Fibroblast of the aortic adventitia (primary cell): ENCODE measurements around the gene SLC27A3. TPM values are rescaled to one million over a fixed set of nuclear protein-coding genes. Genes with fewer than 3 reads are reported as not detected.

Experiments
- DNase-seq: peaks from one replicate; pipeline ENCODE4 v3.0.0-alpha.2; 2010; ENCODE audit warnings: low read depth
- H3K4me3 ChIP-seq: 2 replicates; pipeline ENCODE4 v1.5.1; 2011; ENCODE audit warnings: low read depth, mild to moderate bottlenecking, control low read depth, low read length, moderate library complexity
- total RNA-seq: library from RNA; depleted of rRNA; stranded (reverse); fragments of >200 nt; gene quantifications from 2 replicates; pipeline ENCODE4 v1.2.3, GENCODE V29; 2012; ENCODE audit warnings: low replicate concordance
- TF ChIP-seq, protein P1 (sequence below): IDR thresholded peaks from 2 replicates; pipeline ENCODE4 v1.5.1; 2011; ENCODE audit warnings: mild to moderate bottlenecking, low read length, control low read depth, inconsistent platforms; ENCODE audit not compliant: insufficient read depth

The SLC27A3 gene
- total RNA-seq, 1 donor, result 11.5 TPM

GRCh38 chr1:153795934-153796785 is 21.0 kb downstream of the SLC27A3 start:
- no peak for DNase-seq
- no peak overlapping the region for H3K4me3 ChIP-seq
- TF ChIP-seq, protein P1, sequence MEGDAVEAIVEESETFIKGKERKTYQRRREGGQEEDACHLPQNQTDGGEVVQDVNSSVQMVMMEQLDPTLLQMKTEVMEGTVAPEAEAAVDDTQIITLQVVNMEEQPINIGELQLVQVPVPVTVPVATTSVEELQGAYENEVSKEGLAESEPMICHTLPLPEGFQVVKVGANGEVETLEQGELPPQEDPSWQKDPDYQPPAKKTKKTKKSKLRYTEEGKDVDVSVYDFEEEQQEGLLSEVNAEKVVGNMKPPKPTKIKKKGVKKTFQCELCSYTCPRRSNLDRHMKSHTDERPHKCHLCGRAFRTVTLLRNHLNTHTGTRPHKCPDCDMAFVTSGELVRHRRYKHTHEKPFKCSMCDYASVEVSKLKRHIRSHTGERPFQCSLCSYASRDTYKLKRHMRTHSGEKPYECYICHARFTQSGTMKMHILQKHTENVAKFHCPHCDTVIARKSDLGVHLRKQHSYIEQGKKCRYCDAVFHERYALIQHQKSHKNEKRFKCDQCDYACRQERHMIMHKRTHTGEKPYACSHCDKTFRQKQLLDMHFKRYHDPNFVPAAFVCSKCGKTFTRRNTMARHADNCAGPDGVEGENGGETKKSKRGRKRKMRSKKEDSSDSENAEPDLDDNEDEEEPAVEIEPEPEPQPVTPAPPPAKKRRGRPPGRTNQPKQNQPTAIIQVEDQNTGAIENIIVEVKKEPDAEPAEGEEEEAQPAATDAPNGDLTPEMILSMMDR, result no peak

DNA sequence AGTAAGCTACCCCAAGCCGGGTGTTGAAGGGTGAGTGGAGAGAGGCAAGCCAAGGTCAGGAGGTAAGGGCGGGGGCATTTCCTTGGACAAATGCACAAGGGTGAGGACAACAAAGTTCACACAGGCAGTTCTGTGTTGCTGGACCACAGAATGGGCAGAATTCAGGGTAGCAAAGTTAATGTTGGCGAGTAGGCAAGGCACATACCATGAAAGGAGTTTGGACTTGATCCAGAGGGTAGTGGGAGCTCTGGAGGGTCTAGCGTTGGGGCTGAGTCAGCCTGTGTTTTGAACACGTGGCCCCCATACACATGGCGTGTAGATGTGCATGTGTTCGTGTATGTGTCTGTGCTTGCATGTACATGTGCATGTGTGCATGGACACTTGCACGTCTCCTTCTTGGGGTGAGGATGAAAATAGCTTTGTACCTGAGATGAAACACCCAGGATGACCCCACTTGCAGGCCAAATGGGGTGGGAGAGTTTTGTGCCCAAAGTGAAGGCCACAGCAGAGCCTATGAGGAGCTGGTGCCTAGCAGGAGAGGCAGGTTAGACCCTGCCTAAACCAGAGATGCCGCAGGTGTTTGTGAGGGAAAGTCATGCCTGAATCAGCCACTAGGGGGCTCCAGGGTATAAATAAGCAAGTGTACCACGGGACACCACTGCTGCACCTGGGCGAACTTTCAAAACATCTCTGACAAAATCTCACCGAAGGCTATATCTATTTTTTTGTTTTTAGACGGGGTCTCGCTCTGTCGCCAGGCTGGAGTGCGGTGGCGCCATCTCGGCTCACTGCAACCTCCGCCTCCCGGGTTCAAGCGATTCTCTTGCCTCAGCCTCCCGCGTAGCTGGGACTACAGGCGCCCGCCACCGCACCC is 21.8 kb downstream of the SLC27A3 start:
- peak; percentile 78 for DNase-seq
- no peak overlapping the region for H3K4me3 ChIP-seq
- TF ChIP-seq, protein P1, result peak; percentile 86

- no peak for DNase-seq
- TF ChIP-seq, protein P1, result no peak
- no peak overlapping the region for H3K4me3 ChIP-seq
These were observed 23.2 kb downstream of the SLC27A3 start for GRCh38 chr1:153798468-153798780.

DNA sequence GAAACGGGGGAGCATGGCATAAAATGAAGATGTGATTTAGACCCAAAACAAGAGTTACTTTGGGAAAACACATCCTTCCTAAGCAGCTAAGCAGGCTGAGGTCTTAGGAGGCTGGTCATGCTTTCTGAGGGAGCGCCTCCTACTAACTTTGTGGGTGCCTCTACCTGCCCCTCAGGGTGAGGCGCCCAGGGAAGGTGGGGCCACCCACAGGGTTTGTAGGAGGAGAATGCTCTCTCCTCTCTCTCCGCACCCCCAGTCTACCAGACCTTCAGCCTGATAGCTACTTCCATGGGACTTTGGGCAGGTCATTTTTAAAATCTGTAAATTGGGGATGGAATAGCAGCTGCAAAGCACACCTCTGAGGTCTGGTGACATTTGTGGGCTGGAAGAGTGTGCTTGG is 23.8 kb downstream of the SLC27A3 start:
- H3K4me3 ChIP-seq, result no peak overlapping the region
- DNase-seq, result no peak
- TF ChIP-seq, protein P1, result no peak

DNA sequence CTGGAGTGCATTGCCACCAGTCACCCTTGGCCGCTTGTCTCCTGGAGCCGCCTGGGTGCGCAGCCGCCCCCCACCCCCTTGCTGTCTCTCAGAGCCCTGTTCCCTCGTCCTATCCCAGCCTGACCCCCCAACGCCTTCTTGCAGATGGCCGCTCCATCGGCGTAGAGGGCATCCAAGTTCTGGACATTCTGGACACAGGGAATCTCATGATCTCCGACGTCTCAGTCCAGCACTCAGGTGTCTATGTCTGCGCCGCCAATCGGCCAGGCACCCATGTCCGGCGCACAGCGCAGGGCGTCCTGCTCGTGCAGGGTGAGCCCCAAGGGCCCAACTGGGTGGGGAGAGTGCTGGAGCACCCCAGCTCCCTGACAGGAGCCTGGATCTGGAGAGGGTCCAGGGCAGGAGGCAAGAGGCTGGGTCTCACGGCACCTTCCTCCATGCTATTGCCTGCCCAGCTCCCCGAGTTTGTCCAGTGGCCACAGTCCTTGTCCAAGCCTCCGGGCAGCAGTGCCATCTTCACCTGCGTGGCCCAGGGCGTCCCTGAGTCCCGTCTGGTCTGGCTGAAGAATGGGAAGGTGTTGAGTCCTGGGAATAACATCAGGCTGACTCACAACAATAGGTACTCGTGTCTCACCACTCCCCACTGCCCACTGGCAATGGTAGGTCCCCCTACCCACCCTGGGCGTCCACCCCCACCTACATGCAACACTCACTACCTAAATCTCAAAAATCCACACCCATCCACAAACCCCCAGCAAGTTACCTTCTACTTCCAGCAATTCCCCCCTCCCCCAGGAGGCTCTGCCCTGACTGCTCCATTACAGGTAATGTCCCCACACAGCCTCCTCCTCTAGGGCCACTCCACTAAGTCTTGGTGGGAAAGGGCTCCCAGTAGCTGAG is 24.6 kb downstream of the SLC27A3 start:
- TF ChIP-seq, protein P1, result no peak
- DNase-seq, result no peak
- no peak overlapping the region for H3K4me3 ChIP-seq

DNA sequence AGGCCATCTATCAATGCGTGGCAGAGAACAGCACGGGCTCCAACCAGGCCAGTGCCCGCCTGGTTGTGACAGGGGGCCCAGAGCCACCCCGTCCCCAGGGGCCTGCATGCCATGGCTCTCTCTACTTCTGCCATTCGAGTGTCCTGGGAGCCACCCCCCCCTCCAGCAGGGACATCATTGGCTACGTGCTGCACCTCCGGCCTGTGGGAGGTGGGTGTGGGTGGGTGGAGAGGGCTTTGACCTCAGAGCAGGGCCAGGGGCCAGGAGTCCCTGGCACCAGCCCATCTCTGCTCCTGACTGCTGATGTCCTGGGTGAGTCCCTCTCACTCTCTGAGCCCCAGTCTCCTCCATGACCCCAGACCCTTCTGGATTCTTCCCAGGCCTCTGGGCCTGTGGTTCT is 25.3 kb downstream of the SLC27A3 start:
- no peak overlapping the region for H3K4me3 ChIP-seq
- TF ChIP-seq, protein P1, result no peak
- no peak for DNase-seq
